Activated CD8-positive, alpha-beta memory T cell treated with anti-CD3 and anti-CD28 coated beads, Interleukin-2, amount 50 U/mL, for 48 hours (primary cell): ENCODE measurements around the gene DPEP1.
"Not testable (repeated sequence)": the region's sequence is repeated elsewhere in the genome, so short reads cannot be mapped to it uniquely, and the experiment has no call there.

Experiments used
- DNase-seq: peaks from one replicate; pipeline ENCODE4 v3.0.0-alpha.2; 2020

Gene DPEP1

DNA sequence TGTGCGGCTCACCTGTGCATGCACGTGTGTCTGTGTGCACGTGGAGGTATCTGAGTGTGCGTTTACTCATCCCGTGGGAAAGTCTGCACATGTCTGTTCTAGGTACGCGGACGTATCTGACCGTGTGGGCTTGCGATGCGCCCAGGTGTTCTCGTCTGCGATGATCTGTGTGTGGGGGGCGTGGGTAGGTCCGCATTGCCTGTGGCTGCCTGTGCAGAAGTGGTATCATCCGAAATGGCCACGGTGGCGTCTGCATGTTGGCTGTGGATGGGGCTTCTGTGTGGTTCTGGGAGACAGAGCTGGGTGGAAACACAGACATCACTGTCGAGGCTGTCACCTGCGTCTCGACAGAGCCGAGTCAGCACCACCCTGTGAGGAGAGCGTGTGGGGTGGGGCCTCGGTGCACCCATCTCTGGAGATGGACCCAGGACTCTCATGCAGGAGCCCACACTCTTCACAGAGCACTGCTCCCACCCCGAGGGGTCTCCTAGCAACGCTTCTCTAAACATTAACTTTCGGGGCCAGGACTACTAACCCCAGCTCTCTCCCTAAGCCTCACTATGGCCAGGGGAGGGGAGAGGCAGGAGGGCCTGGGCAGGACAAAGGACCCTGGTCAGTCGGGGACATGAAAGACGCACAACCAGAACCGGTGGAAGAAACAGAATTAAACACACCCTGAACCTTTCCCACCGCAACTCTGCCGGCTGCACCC is 8.4 kb downstream of the DPEP1 start:
- no peak for DNase-seq

GRCh38 chr16:89623511-89624261 is 10.2 kb downstream of the DPEP1 start:
- DNase-seq, result no peak

DNA sequence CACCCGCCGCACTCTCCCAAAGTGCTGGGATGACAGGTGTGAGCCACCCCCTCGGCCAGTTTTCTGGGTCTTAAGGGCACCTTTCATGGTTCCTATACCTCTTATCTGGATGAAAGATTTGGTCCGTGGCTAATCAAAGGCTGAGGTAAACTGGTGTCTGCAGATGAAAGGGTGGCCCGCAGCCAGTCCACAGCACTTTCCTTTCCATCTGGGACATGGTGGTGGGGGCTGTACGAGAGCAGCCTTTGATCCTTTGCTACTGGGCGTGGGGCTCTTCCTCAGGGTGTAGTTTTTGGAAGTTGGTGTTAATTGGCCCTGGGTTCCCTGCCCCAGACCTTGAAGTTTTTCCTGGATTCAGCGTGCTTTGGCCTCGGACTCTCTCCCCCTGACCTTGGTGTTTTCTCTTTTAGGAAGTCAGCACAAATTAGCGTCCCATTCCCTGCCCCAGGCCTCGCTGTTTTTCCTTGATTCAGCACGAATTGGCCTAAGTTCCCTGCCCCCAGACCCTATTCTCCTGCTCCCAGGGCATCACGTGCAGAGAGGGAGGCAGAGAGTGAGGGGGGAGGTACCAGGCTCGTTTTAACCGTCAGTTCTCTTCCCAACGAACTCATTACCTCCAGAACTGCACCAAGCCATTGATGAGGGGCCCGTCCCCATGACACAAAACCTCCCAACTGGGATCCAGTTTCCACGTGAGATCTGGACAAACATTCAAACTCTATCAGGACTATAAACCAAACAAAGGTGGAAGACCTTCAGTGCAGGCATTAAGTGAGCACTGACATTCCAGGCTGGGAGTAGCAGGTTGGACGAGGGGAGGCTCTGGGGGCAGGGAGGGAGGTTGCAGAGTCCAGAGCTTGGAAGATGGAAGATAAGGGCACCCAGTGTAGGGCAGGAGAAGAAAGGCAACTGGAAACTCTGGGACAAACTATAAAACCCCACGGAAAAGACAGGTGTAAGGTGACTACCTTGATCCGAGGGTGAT is 11.6 kb downstream of the DPEP1 start:
- no peak for DNase-seq

GRCh38 chr16:89629827-89630610 is 16.6 kb downstream of the DPEP1 start:
- DNase-seq, result no peak

DNA sequence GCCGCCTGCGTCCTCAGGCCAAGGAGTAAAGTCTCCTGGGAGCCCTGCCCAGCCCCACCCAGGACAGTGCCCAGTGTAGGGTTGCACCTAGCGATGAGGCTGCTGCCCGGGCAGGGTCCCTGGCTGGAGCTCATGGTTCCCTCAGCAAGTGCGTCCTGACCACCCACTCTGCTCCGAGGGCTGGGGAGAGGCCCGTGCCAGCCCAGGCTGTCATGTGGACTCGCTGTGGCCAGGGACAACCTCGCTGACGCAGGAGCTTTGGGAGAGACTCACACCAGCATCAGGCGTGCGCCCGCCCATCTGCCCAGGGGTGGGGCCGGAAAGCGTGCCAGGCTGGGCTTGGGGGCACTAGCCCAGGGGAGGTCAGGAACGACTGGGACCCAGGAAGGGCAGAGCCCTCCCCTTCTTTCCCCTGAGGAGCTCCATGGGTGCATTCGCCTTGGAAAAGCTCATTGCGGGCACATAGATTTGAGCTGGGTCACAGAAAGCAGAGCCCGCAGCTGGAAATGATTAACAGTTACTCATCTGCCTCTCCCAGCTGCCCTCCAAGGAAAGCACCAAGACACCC is 19.7 kb downstream of the DPEP1 start:
- no peak for DNase-seq

GRCh38 chr16:89634463-89635385 is 21.3 kb downstream of the DPEP1 start:
- not testable (repeated sequence) for DNase-seq

DNA sequence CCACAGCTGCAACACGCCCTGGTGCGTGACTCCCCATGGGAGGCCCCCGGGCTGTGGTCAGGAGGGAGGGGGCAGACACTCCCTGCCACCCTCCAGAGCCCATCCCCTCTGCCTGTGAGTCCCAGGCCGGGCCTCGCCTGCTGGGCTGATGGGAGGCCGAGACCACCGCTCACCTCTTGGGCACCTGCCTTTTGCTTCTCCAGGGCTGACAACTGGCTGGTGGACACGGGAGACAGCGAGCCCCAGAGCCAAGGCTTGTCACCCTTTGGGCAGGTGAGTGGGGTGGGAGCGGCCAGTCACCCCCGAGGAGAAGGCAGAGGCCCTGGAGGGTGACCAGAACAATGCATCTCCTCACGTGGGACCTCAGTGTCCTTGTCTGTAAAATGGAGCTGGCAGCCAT is 23.2 kb downstream of the DPEP1 start:
- no peak for DNase-seq

DNA sequence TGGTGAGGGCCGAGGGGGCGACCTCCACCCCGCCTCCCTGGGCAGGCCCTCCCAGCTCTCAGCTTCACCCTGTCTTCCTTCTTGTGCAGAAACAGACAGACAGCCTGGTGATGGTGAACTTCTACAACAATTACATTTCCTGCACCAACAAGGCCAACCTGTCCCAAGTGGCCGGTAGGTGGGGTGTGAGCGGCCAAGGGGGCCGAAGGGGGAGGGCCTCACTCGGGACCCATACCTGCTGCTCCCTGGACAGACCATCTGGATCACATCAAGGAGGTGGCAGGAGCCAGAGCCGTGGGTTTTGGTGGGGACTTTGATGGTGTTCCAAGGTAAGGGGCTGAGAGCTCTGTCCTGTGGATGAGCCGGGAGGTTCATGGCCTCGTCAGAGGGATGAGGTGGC is 23.9 kb downstream of the DPEP1 start:
- DNase-seq, result no peak

DNA sequence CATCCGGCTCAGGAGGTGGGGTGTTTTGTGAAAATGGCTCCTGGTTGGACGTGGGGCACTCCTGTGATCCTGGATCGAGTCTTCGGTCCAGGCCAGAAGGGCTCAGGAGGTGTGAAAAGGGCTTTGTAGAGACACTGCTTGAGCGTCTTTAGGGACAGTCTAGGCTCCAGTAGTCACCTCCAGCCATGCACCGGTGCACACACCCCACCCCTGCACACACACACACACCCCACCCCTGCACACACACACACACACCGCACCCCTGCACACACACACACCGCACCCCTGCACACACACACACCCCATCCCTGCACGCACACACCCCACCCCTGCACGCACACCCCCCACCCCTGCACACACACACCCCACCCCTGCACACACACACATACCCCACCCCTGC is 25.0 kb downstream of the DPEP1 start:
- DNase-seq, result no peak

- no peak for DNase-seq
Observed at GRCh38 chr16:89639385-89639784, 25.9 kb downstream of the DPEP1 start.

- no peak for DNase-seq
Observed at GRCh38 chr16:89641458-89642119, 28.1 kb downstream of the DPEP1 start.

DNA sequence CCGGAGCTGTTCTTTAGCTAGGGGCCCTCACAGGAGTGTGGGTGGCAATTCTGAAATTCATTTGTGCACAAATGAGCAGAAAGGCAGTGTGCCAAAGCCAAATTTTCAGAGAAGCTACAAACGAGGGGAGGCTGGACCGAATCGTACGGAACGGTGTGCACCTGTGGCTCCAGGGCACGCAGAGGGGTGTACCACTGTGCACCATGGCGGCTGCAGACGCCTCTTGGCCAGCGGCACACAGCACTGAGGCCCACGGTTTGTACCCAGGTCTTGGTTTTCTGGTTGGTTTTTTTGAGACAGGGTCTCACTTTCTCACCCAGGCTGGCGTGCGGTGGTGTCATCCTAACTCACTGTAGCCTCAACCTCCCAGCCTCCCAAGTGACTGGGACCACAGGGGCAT is 29.1 kb downstream of the DPEP1 start:
- DNase-seq, result no peak

- no peak for DNase-seq
Observed at GRCh38 chr16:89643769-89644300, 30.4 kb downstream of the DPEP1 start.

- DNase-seq, result no peak
Observed at GRCh38 chr16:89645122-89645521, 31.7 kb downstream of the DPEP1 start.

DNA sequence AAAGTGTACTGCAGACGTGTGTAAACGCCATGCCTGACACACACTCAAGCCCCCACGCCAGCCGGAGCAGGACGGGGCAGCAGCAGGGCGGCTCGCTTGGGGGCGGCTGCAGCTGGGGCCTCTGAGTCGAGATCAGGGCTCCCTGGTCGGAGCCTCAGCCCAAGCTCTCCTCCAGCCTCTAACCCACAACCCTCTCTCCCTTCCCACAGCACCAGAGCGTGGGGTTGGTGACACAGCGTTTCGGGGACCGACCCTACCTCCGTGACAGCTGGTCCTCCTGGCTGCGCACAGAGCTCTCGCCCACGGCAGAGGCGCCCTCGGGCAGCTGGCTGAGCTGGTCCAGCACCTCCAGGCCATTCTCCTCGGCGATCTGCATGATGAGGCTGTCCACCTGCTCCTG is 32.8 kb downstream of the DPEP1 start:
- DNase-seq, result no peak

- DNase-seq, result no peak
Observed at GRCh38 chr16:89646906-89647305, 33.5 kb downstream of the DPEP1 start.

DNA sequence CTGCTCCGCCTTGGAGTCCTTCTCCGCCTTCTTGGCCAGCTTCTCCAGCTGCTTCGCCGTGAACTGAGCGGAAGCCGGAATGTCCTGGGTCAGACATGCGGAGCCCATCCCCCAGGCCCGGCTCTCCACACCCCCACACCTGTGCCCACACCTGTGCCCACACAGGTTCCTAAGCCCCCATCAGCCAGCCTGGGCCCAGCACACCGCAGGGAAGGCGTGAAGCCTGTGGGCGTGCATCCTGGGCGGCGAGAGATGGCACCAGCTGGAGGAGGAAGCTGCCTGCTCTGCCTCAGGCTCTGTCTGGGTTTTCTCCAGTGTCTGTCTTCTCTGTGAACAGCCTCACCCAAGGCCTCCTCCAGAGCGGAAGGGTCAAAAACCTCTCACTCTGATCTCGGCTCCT is 38.1 kb downstream of the DPEP1 start:
- no peak for DNase-seq

DNA sequence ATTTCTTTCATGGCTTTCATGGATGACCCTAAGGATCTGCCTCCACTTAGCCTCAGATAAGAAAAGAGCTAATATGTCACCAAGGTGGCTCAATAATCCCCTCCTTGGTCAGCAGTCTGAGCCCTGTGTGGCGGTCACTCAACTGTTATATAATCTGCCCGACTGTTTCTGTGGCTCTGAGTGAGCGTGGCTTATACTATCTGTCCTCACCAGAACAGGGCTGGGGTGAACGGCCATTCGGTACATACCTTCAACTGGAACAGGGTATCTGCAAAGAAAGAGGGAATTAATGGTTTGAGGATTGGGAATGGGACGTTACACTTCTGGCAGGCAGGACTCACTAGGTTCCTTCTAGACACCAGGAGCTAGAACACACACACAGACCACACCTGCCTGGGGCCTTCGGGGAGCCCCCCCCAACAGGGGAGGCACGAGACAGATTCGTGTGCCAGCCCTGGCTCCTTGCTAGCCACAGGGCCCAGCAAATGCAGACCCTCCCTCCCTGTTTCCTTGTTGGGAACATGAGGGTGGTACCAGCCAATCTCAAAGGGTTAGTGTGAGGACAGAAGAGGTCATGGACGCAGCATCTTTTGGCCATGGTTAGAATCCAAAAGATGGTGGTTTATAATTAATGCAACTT is 40.3 kb downstream of the DPEP1 start:
- DNase-seq, result no peak

DNA sequence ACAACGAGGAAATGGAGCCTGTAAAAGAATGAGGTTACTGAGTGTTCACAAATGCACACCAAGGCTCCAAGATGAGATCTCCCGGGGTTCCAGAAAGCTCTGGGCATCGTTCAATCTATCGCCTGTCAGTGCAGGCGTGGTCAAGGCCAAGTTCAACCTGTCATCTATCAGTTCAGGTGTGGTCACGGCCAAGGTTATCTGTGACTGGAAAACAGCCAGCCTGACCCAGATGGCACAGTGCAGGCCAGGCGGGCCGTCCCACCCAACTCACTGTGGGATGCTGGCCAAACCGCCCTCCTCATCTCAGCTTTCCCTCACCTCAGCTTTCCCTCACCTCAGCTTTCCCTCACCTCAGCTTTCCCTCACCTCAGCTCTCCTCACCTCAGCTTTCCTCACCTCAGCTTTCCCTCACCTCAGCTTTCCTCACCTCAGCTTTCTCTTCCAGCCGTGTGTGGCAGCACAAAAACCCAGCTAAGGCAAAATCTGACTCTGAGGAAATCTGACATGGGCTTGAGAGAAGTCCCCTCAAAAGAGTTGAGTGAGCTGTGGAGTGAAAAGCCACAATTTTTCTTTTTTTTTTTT is 41.7 kb downstream of the DPEP1 start:
- DNase-seq, result no peak
